A673 (cell line): ENCODE results near the gene NFKBIL1. TPM values are rescaled to one million over a fixed set of nuclear protein-coding genes. Genes with fewer than 3 reads are reported as not detected.

Experiments
- BruUV-seq: library from RNA; stranded (reverse); fragments of 400-500 nt; replicated peaks from 2 replicates; lab custom pipeline; 2021; lab: Mats Ljungman, UMichigan
- CTCF ChIA-PET: fragments of 300-600 bp; sonication (Branson Sonifier 250); formaldehyde crosslinking; loops from one replicate; lab custom pipeline; 2022; ENCODE audit warnings: antibody characterized with exemption; lab: Charles Lee
- POLR2A ChIA-PET: fragments of 300-600 bp; sonication (Branson Sonifier 250); formaldehyde crosslinking; loops from one replicate; lab custom pipeline; 2022; ENCODE audit warnings: antibody characterized with exemption; ENCODE audit not compliant: low non-redundant PET; lab: Charles Lee
- DNase-seq: peaks from one replicate; pipeline ENCODE4 v3.0.0-alpha.2; 2015; ENCODE audit warnings: low spot score
- H3K27ac ChIP-seq: fragments of 200-600 bp; sonication (generic); 2 replicates; pipeline ENCODE4 v1.5.1; 2016; ENCODE audit warnings: mixed run types, low read depth, mild to moderate bottlenecking, mixed read lengths, antibody characterized with exemption, low read length; ENCODE audit not compliant: poor library complexity, severe bottlenecking
- H3K27me3 ChIP-seq: fragments of 200-600 bp; sonication (generic); replicated peaks from 2 replicates; pipeline ENCODE4 v1.6.1; 2017; ENCODE audit warnings: mixed run types, low read depth, mild to moderate bottlenecking, mixed read lengths, antibody characterized with exemption, low read length; ENCODE audit not compliant: insufficient read depth, poor library complexity
- H3K36me3 ChIP-seq: fragments of 200-600 bp; sonication (generic); 2 replicates; pipeline ENCODE4 v1.6.1; 2016; ENCODE audit warnings: mixed run types, mild to moderate bottlenecking, mixed read lengths, antibody characterized with exemption, low read length; ENCODE audit not compliant: insufficient read depth, poor library complexity, severe bottlenecking
- H3K4me1 ChIP-seq: fragments of 200-600 bp; sonication (generic); 2 replicates; pipeline ENCODE4 v1.6.1; 2017; ENCODE audit warnings: mixed run types, mild to moderate bottlenecking, mixed read lengths, antibody characterized with exemption, low read length; ENCODE audit not compliant: insufficient read depth, poor library complexity, severe bottlenecking
- H3K4me3 ChIP-seq: fragments of 200-600 bp; sonication (generic); 2 replicates; pipeline ENCODE4 v1.5.1; 2016; ENCODE audit warnings: low read depth, mixed run types, mild to moderate bottlenecking, mixed read lengths, low read length; ENCODE audit not compliant: poor library complexity, severe bottlenecking
- H3K9me3 ChIP-seq: fragments of 200-600 bp; sonication (generic); 2 replicates; pipeline ENCODE4 v1.6.1; 2016; ENCODE audit warnings: mixed run types, low read depth, mild to moderate bottlenecking, mixed read lengths, antibody characterized with exemption, low read length; ENCODE audit not compliant: poor library complexity, severe bottlenecking
- EZH2 ChIP-seq: fragments of 200-600 bp; sonication (generic); IDR thresholded peaks from 2 replicates; pipeline ENCODE4 v1.6.1; 2017; ENCODE audit warnings: borderline replicate concordance, low read depth, mild to moderate bottlenecking, mixed read lengths, antibody characterized with exemption, low read length; ENCODE audit not compliant: poor library complexity, severe bottlenecking
- intact Hi-C: fragments of 100-400 bp; cut with micrococcal nuclease; formaldehyde crosslinking; loops from one replicate; pipeline ENCODE4 v1.10.0; 2022; ENCODE audit not compliant: unreplicated experiment
- total RNA-seq: library from RNA; stranded (reverse); gene quantifications from 2 replicates; pipeline ENCODE4 v1.2.3, GENCODE V29; 2021
- TF ChIP-seq, protein P1 (sequence below): fragments of 300-800, 200-600 bp; sonication (generic); conservative IDR thresholded peaks from 2 replicates; pipeline ENCODE4 v1.5.1; 2017; ENCODE audit warnings: low read depth, mild to moderate bottlenecking, antibody characterized with exemption, low read length, moderate library complexity, mixed read lengths

NFKBIL1 gene
- total RNA-seq, 1 experiment from 2014 or later, result 15.7 TPM

GRCh38 chr6:31568537-31568961 lies 21.1 kb downstream of the NFKBIL1 start:
- H3K4me3 ChIP-seq, result no peak overlapping the region
- intact Hi-C loops, result no loop called here
- H3K27me3 ChIP-seq, result no peaks in the 10 kb centered on the region
- DNase-seq, result no peak
- ChIA-PET CTCF (interaction anchor here (1.1 to 1.2 kb wide), 2 partner anchors 29 to 30 kb away, joined by 3 to 5 read pairs; no protein-coding TSS in a partner anchor), POLR2A (no interaction called here)
- BruUV-seq, result no TSS peak
- TF ChIP-seq EZH2, result no peak
- TF ChIP-seq, protein P1, sequence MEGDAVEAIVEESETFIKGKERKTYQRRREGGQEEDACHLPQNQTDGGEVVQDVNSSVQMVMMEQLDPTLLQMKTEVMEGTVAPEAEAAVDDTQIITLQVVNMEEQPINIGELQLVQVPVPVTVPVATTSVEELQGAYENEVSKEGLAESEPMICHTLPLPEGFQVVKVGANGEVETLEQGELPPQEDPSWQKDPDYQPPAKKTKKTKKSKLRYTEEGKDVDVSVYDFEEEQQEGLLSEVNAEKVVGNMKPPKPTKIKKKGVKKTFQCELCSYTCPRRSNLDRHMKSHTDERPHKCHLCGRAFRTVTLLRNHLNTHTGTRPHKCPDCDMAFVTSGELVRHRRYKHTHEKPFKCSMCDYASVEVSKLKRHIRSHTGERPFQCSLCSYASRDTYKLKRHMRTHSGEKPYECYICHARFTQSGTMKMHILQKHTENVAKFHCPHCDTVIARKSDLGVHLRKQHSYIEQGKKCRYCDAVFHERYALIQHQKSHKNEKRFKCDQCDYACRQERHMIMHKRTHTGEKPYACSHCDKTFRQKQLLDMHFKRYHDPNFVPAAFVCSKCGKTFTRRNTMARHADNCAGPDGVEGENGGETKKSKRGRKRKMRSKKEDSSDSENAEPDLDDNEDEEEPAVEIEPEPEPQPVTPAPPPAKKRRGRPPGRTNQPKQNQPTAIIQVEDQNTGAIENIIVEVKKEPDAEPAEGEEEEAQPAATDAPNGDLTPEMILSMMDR, result no peak
- no peaks in the 10 kb centered on the region for H3K36me3 ChIP-seq
- no peak overlapping the region for H3K27ac ChIP-seq
- no peaks in the 10 kb centered on the region for H3K4me1 ChIP-seq
- no peaks in the 10 kb centered on the region for H3K9me3 ChIP-seq

DNA sequence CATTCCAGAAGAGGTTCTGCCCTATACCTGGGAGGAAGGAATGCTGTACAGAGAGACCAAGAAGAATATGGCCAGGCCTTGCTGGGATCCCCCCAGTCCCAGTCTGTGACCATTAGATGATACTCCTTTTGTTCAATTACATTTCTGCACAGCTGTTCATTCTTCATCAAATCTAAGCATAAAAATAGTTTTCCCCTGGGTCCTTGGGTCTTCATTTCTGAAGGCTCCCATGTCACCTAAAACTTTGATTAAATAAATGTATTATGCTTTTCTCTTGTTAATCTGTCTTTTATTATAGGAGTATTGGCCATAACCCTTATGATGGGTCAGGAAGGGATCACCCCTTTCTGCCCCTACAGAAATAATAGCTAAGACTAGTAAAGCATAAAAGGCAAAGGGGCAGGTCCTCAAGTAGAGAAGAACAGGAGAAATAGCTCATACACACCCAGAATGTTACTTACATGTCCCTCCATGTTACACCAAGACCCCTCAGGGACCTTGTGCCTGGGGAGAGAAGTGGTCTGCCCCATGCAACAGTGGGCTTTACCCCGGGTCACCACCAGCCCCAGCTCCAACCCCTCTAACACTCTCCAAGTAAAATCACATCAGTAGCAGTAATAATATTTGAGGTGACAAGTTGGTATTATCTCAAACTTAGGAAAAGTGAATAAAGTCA lies 22.6 kb downstream of the NFKBIL1 start:
- DNase-seq, result no peak
- ChIA-PET POLR2A (no interaction called here), CTCF (no interaction called here)

GRCh38 chr6:31572041-31572911 lies 24.9 kb downstream of the NFKBIL1 start, which contains the start of gene LTA:
LTA (plus strand) TSS chr6:31572289; CDS start chr6:31572743, 454 bp downstream.
- TF ChIP-seq, protein P1, result no peak
- no peak for TF ChIP-seq EZH2
- Histone ChIP-seq H3K27me3 (no peaks in the 10 kb centered on the region), H3K27ac (no peak within 1 kb of the TSS), H3K36me3 (no peaks in the 10 kb centered on the region), H3K4me3 (no peak within 1 kb of the TSS), H3K9me3 (no peaks in the 10 kb centered on the region), H3K4me1 (peaks cover 5% of the 10 kb centered on the region)
- intact Hi-C loops, result no loop called here
- CTCF ChIA-PET, result no interaction called here
- POLR2A ChIA-PET, result no interaction called here
- DNase-seq, result no peak
- no TSS peak for BruUV-seq

More for the DNA sequence above, 22.6 kb downstream of the NFKBIL1 start:
- Histone ChIP-seq H3K27me3 (no peaks in the 10 kb centered on the region), H3K4me3 (no peak overlapping the region), H3K27ac (no peak overlapping the region), H3K9me3 (no peaks in the 10 kb centered on the region), H3K4me1 (peaks cover 2% of the 10 kb centered on the region), H3K36me3 (no peaks in the 10 kb centered on the region)
- TF ChIP-seq, protein P1, result no peak
- TF ChIP-seq EZH2, result no peak
- BruUV-seq, result no TSS peak
- intact Hi-C loops, result no loop called here
